ENCODE results near the gene PBRM1.

DNA sequence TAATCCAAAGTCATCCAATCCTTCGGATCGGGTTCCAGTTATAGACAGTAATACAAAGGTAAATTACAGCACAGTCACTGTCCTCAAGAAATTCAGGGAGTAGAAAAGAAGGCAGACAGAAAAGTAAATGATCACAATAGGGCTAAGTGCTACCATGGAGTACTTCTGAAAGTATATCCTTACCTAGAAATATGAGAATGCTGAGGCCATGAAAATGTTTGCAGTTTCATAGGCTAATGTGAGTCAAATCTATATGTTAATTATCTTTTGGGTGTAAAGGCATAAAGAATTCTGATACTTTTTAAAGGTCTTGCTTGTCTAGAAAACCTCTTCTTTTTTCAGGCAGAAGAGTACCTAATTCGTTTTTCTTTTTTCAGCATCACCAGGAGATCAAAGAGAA is 29.8 kb downstream of the PBRM1 start:
- TF ChIP-seq, protein P1, sequence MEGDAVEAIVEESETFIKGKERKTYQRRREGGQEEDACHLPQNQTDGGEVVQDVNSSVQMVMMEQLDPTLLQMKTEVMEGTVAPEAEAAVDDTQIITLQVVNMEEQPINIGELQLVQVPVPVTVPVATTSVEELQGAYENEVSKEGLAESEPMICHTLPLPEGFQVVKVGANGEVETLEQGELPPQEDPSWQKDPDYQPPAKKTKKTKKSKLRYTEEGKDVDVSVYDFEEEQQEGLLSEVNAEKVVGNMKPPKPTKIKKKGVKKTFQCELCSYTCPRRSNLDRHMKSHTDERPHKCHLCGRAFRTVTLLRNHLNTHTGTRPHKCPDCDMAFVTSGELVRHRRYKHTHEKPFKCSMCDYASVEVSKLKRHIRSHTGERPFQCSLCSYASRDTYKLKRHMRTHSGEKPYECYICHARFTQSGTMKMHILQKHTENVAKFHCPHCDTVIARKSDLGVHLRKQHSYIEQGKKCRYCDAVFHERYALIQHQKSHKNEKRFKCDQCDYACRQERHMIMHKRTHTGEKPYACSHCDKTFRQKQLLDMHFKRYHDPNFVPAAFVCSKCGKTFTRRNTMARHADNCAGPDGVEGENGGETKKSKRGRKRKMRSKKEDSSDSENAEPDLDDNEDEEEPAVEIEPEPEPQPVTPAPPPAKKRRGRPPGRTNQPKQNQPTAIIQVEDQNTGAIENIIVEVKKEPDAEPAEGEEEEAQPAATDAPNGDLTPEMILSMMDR (IDR thresholded peaks at IDR 0.05) = no peak
- no peak for TF ChIP-seq POLR2A (IDR thresholded peaks at IDR 0.05)

All from thyroid gland (tissue), 4 donors.